Upper lobe of right lung (tissue), 1 donor: ENCODE data around the gene SUPT5H. TPM values are rescaled to one million over a fixed set of nuclear protein-coding genes. Genes with fewer than 3 reads are reported as not detected.

Source experiments
- ATAC-seq: fragments of 200-7000 bp; cut with Tn5 transposase; one replicate; pipeline ENCODE4 v1.9.1; 2020; ENCODE audit warnings: mild to moderate bottlenecking, moderate library complexity
- DNase-seq: peaks from one replicate; pipeline ENCODE4 v3.0.0-alpha.2; 2020
- H3K27ac ChIP-seq: fragments of 200-600 bp; one replicate; pipeline ENCODE4 v1.8.0; 2022
- H3K27me3 ChIP-seq: fragments of 200-600 bp; one replicate; pipeline ENCODE4 v1.8.0; 2022; ENCODE audit warnings: mild to moderate bottlenecking
- H3K36me3 ChIP-seq: fragments of 200-600 bp; one replicate; pipeline ENCODE4 v1.8.0; 2022
- H3K4me1 ChIP-seq: fragments of 200-600 bp; one replicate; pipeline ENCODE4 v1.8.0; 2022
- H3K4me3 ChIP-seq: fragments of 200-600 bp; one replicate; pipeline ENCODE4 v1.8.0; 2022; ENCODE audit warnings: mild to moderate bottlenecking
- H3K9me3 ChIP-seq: fragments of 200-600 bp; one replicate; pipeline ENCODE4 v1.8.0; 2022
- CTCF ChIP-seq: fragments of 200-600 bp; IDR thresholded peaks from one replicate; pipeline ENCODE4 v1.8.0; 2022; ENCODE audit warnings: antibody characterized with exemption
- intact Hi-C: fragments of 100-400 bp; cut with DNase I; formaldehyde crosslinking; loops from one replicate; pipeline ENCODE4 v1.11.0; 2022
- total RNA-seq: library from RNA; stranded (reverse); fragmentation: NEBNext Ultra II Directional; extraction: Animal tissue kit (Norgen Biotek cat#: 25700); gene quantifications from one replicate; pipeline ENCODE4 v1.2.1, GENCODE V29; 2021
- donor health status: DM: no; HTN: yes; CAD: no; lungs with severe emphysema.

The SUPT5H gene
- total RNA-seq, 1 donor from 2014 or later = 98.4 TPM

GRCh38 chr19:39422020-39422419 is 23.4 kb upstream of the SUPT5H start:
- intact Hi-C loops = no loop called here
- no peaks in the 10 kb centered on the region for H3K9me3 ChIP-seq
- no peak for TF ChIP-seq CTCF
- peaks cover 13% of the 10 kb centered on the region for H3K36me3 ChIP-seq
- H3K27me3 ChIP-seq = no peaks in the 10 kb centered on the region
- no peaks in the 10 kb centered on the region for H3K4me1 ChIP-seq
- no peak overlapping the region for H3K27ac ChIP-seq
- no peak overlapping the region for H3K4me3 ChIP-seq
- DNase-seq (no peak), ATAC-seq (no peak)

- H3K4me1 ChIP-seq = peaks cover 5% of the 10 kb centered on the region
- no peaks in the 10 kb centered on the region for H3K9me3 ChIP-seq
- H3K36me3 ChIP-seq = peaks cover 12% of the 10 kb centered on the region
- no peaks in the 10 kb centered on the region for H3K27me3 ChIP-seq
- H3K27ac ChIP-seq = no peak overlapping the region
- DNase-seq = no peak
- ATAC-seq = no peak
- no peak overlapping the region for H3K4me3 ChIP-seq
- no peak for TF ChIP-seq CTCF
- intact Hi-C loops = no loop called here
These were observed 21.9 kb upstream of the SUPT5H start for GRCh38 chr19:39423258-39424086.

DNA sequence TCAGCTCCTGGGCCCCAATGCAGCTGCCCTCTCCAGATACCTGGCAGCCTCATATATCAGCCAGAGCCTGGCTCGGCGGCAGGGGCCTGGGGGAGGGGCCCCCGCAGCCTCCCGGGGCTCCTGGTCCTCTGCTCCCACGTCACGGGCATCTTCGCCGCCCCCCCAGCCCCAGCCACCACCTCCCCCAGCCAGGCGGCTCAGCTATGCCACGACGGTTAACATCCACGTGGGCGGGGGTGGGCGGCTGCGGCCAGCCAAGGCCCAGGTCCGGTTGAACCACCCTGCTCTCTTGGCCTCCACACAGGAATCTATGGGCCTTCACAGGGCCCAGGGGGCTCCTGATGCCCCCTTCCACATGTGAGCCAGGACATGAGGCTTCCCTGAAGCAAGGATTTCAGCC is 20.4 kb upstream of the SUPT5H start:
- H3K27ac ChIP-seq = no peak overlapping the region
- DNase-seq (no peak), ATAC-seq (no peak)
- H3K9me3 ChIP-seq = no peaks in the 10 kb centered on the region
- TF ChIP-seq CTCF = no peak
- peaks cover 2% of the 10 kb centered on the region for H3K36me3 ChIP-seq
- no peak overlapping the region for H3K4me3 ChIP-seq
- intact Hi-C loops = no loop called here
- no peaks in the 10 kb centered on the region for H3K27me3 ChIP-seq
- peaks cover 15% of the 10 kb centered on the region for H3K4me1 ChIP-seq

DNA sequence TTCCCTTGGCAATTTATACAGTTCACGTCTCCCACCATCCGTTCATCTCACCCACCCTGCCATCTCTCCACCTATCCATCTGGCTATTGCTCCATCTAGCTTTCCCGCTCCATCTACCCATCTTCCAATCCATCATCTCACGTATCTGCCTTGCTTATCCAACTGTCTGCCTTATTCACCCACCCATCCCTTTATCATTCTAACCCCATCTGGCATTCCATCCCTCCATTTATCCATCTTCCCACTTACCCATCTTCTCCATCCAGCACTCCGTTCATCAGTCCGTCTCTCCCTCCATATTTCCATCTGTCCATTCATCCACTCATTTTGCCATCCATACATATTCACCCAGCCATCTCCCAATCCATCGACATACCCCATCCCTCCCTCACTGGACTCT is 19.6 kb upstream of the SUPT5H start:
- H3K4me3 ChIP-seq = no peak overlapping the region
- no peaks in the 10 kb centered on the region for H3K27me3 ChIP-seq
- no peaks in the 10 kb centered on the region for H3K9me3 ChIP-seq
- H3K36me3 ChIP-seq = peaks cover 2% of the 10 kb centered on the region
- no peak for TF ChIP-seq CTCF
- H3K27ac ChIP-seq = no peak overlapping the region
- ATAC-seq (no peak), DNase-seq (no peak)
- intact Hi-C loops = no loop called here
- H3K4me1 ChIP-seq = peaks cover 21% of the 10 kb centered on the region

DNA sequence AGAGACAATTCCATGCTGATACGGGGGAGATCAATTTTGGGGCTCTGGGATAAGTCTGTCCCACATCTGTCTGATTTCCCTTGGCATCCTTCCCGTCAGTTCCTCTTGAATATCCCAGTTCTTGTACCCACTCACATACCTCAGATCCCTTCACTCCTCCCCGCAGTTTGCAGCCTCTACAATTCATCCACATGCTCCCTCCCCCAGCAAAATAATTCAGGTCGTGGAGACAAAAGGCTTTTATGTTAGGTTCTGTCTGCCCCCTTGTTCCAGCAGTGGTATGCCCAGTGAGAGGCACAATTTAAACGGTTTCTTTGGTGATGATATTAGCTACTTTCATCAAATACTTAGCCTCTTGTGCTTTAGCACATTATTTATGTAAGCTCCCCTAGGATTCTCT is 19.2 kb upstream of the SUPT5H start:
- peaks cover 2% of the 10 kb centered on the region for H3K36me3 ChIP-seq
- peaks cover 25% of the 10 kb centered on the region for H3K4me1 ChIP-seq
- intact Hi-C loops = no loop called here
- no peaks in the 10 kb centered on the region for H3K9me3 ChIP-seq
- no peak for ATAC-seq
- no peak for TF ChIP-seq CTCF
- DNase-seq = no peak
- H3K27ac ChIP-seq = no peak overlapping the region
- no peak overlapping the region for H3K4me3 ChIP-seq
- no peaks in the 10 kb centered on the region for H3K27me3 ChIP-seq
